ENCODE data around the gene ANO1. TPM values are rescaled to one million over a fixed set of nuclear protein-coding genes. Genes with fewer than 3 reads are reported as not detected.
A peak's percentile ranks its signal among the peaks of the same experiment; 100 is the strongest.

ANO1 gene
- total RNA-seq, 1 donor from 2014 or later: not detected

- no peak for DNase-seq (ENCODE audit: extremely low spot score, unreplicated experiment)
- Mint-ChIP-seq H3K4me1 (ENCODE audit: unreplicated experiment) (peaks cover 26% of the 10 kb centered on the region), H3K4me3 (ENCODE audit: unreplicated experiment) (no peak overlapping the region), H3K36me3 (ENCODE audit: unreplicated experiment) (no peaks in the 10 kb centered on the region), H3K27me3 (ENCODE audit: unreplicated experiment) (peaks cover 23% of the 10 kb centered on the region), H3K9me3 (ENCODE audit: unreplicated experiment) (no peaks in the 10 kb centered on the region), H3K27ac (ENCODE audit: unreplicated experiment) (no peak overlapping the region)
- no peak for TF ChIP-seq CTCF (IDR thresholded peaks at IDR 0.05)
Observed at GRCh38 chr11:70105755-70106571, 27.8 kb downstream of the ANO1 start.

- no peak for DNase-seq (ENCODE audit: extremely low spot score, unreplicated experiment)
- Mint-ChIP-seq H3K36me3 (ENCODE audit: unreplicated experiment) (no peaks in the 10 kb centered on the region), H3K27me3 (ENCODE audit: unreplicated experiment) (peaks cover 20% of the 10 kb centered on the region), H3K27ac (ENCODE audit: unreplicated experiment) (no peak overlapping the region), H3K4me1 (ENCODE audit: unreplicated experiment) (peaks cover 34% of the 10 kb centered on the region), H3K9me3 (ENCODE audit: unreplicated experiment) (no peaks in the 10 kb centered on the region), H3K4me3 (ENCODE audit: unreplicated experiment) (no peak overlapping the region)
- TF ChIP-seq CTCF (IDR thresholded peaks at IDR 0.05): no peak
Observed at GRCh38 chr11:70106757-70107156, 28.6 kb downstream of the ANO1 start.

GRCh38 chr11:70107191-70107590, 29.1 kb downstream of the ANO1 start:
- no peak overlapping the region for H3K4me3 Mint-ChIP-seq (ENCODE audit: unreplicated experiment)
- no peaks in the 10 kb centered on the region for H3K36me3 Mint-ChIP-seq (ENCODE audit: unreplicated experiment)
- TF ChIP-seq CTCF (IDR thresholded peaks at IDR 0.05): no peak
- no peaks in the 10 kb centered on the region for H3K9me3 Mint-ChIP-seq (ENCODE audit: unreplicated experiment)
- peaks cover 18% of the 10 kb centered on the region for H3K27me3 Mint-ChIP-seq (ENCODE audit: unreplicated experiment)
- H3K27ac Mint-ChIP-seq (ENCODE audit: unreplicated experiment): no peak overlapping the region
- H3K4me1 Mint-ChIP-seq (ENCODE audit: unreplicated experiment): peaks cover 38% of the 10 kb centered on the region
- DNase-seq (ENCODE audit: extremely low spot score, unreplicated experiment): no peak

GRCh38 chr11:70107756-70108155, 29.6 kb downstream of the ANO1 start:
- Mint-ChIP-seq H3K36me3 (ENCODE audit: unreplicated experiment) (no peaks in the 10 kb centered on the region), H3K27me3 (ENCODE audit: unreplicated experiment) (peaks cover 18% of the 10 kb centered on the region), H3K27ac (ENCODE audit: unreplicated experiment) (no peak overlapping the region), H3K4me3 (ENCODE audit: unreplicated experiment) (no peak overlapping the region), H3K4me1 (ENCODE audit: unreplicated experiment) (peaks cover 40% of the 10 kb centered on the region), H3K9me3 (ENCODE audit: unreplicated experiment) (no peaks in the 10 kb centered on the region)
- DNase-seq (ENCODE audit: extremely low spot score, unreplicated experiment): no peak
- no peak for TF ChIP-seq CTCF (IDR thresholded peaks at IDR 0.05)

- Mint-ChIP-seq H3K27me3 (ENCODE audit: unreplicated experiment) (peaks cover 18% of the 10 kb centered on the region), H3K4me1 (ENCODE audit: unreplicated experiment) (peaks cover 40% of the 10 kb centered on the region), H3K27ac (ENCODE audit: unreplicated experiment) (peak overlapping the region; percentile 45), H3K36me3 (ENCODE audit: unreplicated experiment) (no peaks in the 10 kb centered on the region), H3K9me3 (ENCODE audit: unreplicated experiment) (no peaks in the 10 kb centered on the region), H3K4me3 (ENCODE audit: unreplicated experiment) (no peak overlapping the region)
- DNase-seq (ENCODE audit: extremely low spot score, unreplicated experiment): no peak
- TF ChIP-seq CTCF (IDR thresholded peaks at IDR 0.05): no peak
Observed at GRCh38 chr11:70108250-70108649, 30.1 kb downstream of the ANO1 start.

Data from osteocyte (in vitro differentiated cells).